Naive thymus-derived CD4-positive, alpha-beta T cell (primary cell): ENCODE data around the gene FBXO31. TPM values are rescaled to one million over a fixed set of nuclear protein-coding genes. Genes with fewer than 3 reads are reported as not detected.
A peak's percentile ranks its signal among the peaks of the same experiment; 100 is the strongest.
"Not testable (repeated sequence)": the region's sequence is repeated elsewhere in the genome, so short reads cannot be mapped to it uniquely, and the experiment has no call there.

Experiments used
- ATAC-seq: fragments of 150-1000 bp; cut with Tn5 transposase; 2 replicates; pipeline ENCODE4 v1.10.0; 2021; ENCODE audit warnings: mild to moderate bottlenecking, moderate library complexity
- CTCF ChIA-PET: fragments of 350-600 bp; sonication (Branson Sonifier 250); formaldehyde crosslinking; loops from one replicate; lab custom pipeline; 2021; ENCODE audit warnings: antibody characterized with exemption; lab: Charles Lee
- POLR2A ChIA-PET: fragments of 350-600 bp; sonication (Branson Sonifier 250); formaldehyde crosslinking; loops from one replicate; lab custom pipeline; 2021; ENCODE audit warnings: antibody characterized with exemption, inconsistent platforms; lab: Charles Lee
- DNase-seq, 9 donors: peaks; one replicate each; pipeline versions ENCODE4 v3.0.0 to v3.0.0-alpha.2; 2020 to 2022; ENCODE audit warnings: mixed read lengths in 1 of 9
- H3K27ac ChIP-seq: one replicate; pipeline ENCODE4 v1.7.0; 2013; ENCODE audit warnings: mild to moderate bottlenecking, low read depth, low read length, moderate library complexity
- H3K27me3 ChIP-seq, 2 donors: one replicate each; pipeline ENCODE4 v1.7.0; 2013; ENCODE audit warnings: low read length in 2 of 2, mild to moderate bottlenecking in 2 of 2, moderate library complexity in 2 of 2; ENCODE audit not compliant: control insufficient read depth in 2 of 2, insufficient read depth in 2 of 2
- H3K36me3 ChIP-seq, 3 experiments: 1 replicate in 2 of 3; 2 replicates in 1 of 3; pipeline ENCODE4 v1.7.0; 2013; ENCODE audit warnings: low read length in 3 of 3, mild to moderate bottlenecking in 3 of 3, moderate library complexity in 1 of 3; ENCODE audit not compliant: insufficient read depth in 3 of 3, control insufficient read depth in 2 of 3
- H3K4me1 ChIP-seq, 2 donors: one replicate each; pipeline ENCODE4 v1.7.0; 2013; ENCODE audit warnings: low read length in 2 of 2, mild to moderate bottlenecking in 2 of 2, moderate library complexity in 1 of 2; ENCODE audit not compliant: control insufficient read depth in 2 of 2, insufficient read depth in 2 of 2
- H3K4me3 ChIP-seq: 2 replicates; pipeline ENCODE4 v1.7.0; 2013; ENCODE audit warnings: mild to moderate bottlenecking, low read length
- H3K9me3 ChIP-seq, 3 experiments: 1 replicate in 2 of 3; 2 replicates in 1 of 3; pipeline ENCODE4 v1.7.0; 2013; ENCODE audit warnings: low read length in 3 of 3; ENCODE audit not compliant: control insufficient read depth in 2 of 3
- H3K27ac Mint-ChIP-seq, 9 donors: one replicate each; pipeline ENCODE4 v1.8.0; 2020 to 2022; ENCODE audit warnings: mixed read lengths in 9 of 9, mild to moderate bottlenecking in 8 of 9, moderate library complexity in 5 of 9, inconsistent platforms in 2 of 9
- H3K27me3 Mint-ChIP-seq, 5 donors: one replicate each; pipeline ENCODE4 v1.8.0; 2021 to 2022; ENCODE audit warnings: mixed read lengths in 5 of 5, mild to moderate bottlenecking in 1 of 5
- H3K36me3 Mint-ChIP-seq, 5 donors: one replicate each; pipeline ENCODE4 v1.8.0; 2020 to 2022; ENCODE audit warnings: mixed read lengths in 5 of 5, mild to moderate bottlenecking in 3 of 5, inconsistent platforms in 1 of 5
- H3K4me1 Mint-ChIP-seq, 7 donors: one replicate each; pipeline ENCODE4 v1.8.0; 2020 to 2022; ENCODE audit warnings: mixed read lengths in 7 of 7, mild to moderate bottlenecking in 3 of 7, inconsistent platforms in 1 of 7
- H3K4me3 Mint-ChIP-seq, 10 donors: one replicate each; pipeline ENCODE4 v1.8.0; 2020 to 2022; ENCODE audit warnings: mild to moderate bottlenecking in 10 of 10, mixed read lengths in 10 of 10, moderate library complexity in 6 of 10, inconsistent platforms in 2 of 10
- H3K9me3 Mint-ChIP-seq, 11 donors: one replicate each; pipeline ENCODE4 v1.8.0; 2020 to 2022; ENCODE audit warnings: mixed read lengths in 11 of 11, mild to moderate bottlenecking in 4 of 11, inconsistent platforms in 1 of 11, moderate library complexity in 1 of 11
- intact Hi-C, 2 donors: fragments of 100-400 bp; cut with micrococcal nuclease; formaldehyde crosslinking; loops; one replicate each; pipeline ENCODE4 v1.15.1; 2023
- polyA plus RNA-seq, 2 donors: library from polyadenylated mRNA; unstranded; fragments of 300-500 nt; fragmentation: Illumina TruSeq; gene quantifications; one replicate each; pipeline ENCODE4 v1.2.3, GENCODE V29; 2021
- total RNA-seq, 6 experiments: library from RNA in 5 of 6; stranded (reverse) in 5 of 6; gene quantifications; 1 replicate in 5 of 6; 2 replicates in 1 of 6; pipeline ENCODE4 v1.2.3 and lab custom pipeline; 2021 to 2026

Gene FBXO31
- total and polyA plus RNA-seq, 7 experiments from 2014 or later: 16.8 to 41.9 (median 30.8) TPM

DNA sequence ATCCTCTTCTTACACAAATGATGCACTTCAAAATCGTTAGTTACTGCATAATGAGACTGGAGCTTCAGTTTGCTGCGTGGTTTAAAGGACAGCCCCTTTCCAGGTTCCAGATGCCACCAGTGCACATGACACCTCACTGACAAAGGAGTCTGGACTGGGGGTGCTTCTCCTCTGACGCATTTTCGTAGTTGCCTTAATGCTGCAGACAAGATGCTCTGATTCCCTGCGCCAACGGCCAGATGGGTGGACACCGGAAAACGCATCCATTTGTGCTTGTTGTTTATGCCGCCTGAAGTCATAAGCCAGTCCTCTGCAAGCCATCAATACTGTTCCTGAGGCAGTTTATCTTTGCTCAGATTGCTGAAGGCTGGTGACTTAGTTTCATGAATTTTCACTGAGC lies 16.0 kb downstream of the FBXO31 start:
- H3K36me3 Mint-ChIP-seq: peaks cover 0 to 13% (median 4%) of the 10 kb centered on the region in 5 donors
- CTCF ChIA-PET: no interaction called here
- no peaks in the 10 kb centered on the region for H3K4me1 ChIP-seq
- no peak for ATAC-seq
- intact Hi-C loops: no loop called here
- H3K27me3 Mint-ChIP-seq: no peaks in the 10 kb centered on the region
- H3K4me3 ChIP-seq: no peak overlapping the region
- H3K36me3 ChIP-seq: peaks cover 0 to 33% (median 2%) of the 10 kb centered on the region in 3 experiments
- H3K4me1 Mint-ChIP-seq: peaks cover 35 to 65% (median 53%) of the 10 kb centered on the region in 7 donors
- no peaks in the 10 kb centered on the region for H3K27me3 ChIP-seq
- POLR2A ChIA-PET: no interaction called here
- no peaks in the 10 kb centered on the region for H3K9me3 ChIP-seq
- no peak for DNase-seq
- no peak overlapping the region for H3K4me3 Mint-ChIP-seq
- no peak overlapping the region for H3K27ac ChIP-seq
- H3K9me3 Mint-ChIP-seq: peaks cover 0 to 2% (median 0%) of the 10 kb centered on the region in 11 donors
- H3K27ac Mint-ChIP-seq: peak overlapping the region in 1 of 9 donors; percentile 15

DNA sequence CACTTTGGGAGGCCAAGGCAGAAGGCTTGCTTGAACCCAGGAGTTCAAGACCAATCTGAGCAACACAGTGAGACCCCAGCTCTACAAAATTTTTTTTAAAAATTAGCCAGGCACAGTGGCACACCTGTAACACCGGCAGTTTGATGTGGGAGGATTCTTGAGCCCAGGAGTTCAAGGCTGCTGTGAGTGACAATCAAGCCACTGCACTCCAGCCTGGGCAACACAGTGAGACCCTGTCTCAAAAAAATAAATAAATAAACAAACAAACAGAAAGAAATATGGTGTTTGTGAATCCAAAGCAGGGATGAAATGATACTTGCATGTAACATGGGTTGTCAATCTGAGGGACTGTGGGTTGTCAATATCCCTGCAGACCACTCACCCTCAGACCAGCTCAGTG lies 16.6 kb downstream of the FBXO31 start:
- H3K9me3 Mint-ChIP-seq: peaks cover 0 to 2% (median 0%) of the 10 kb centered on the region in 11 donors
- H3K4me1 Mint-ChIP-seq: peaks cover 35 to 62% (median 53%) of the 10 kb centered on the region in 7 donors
- Histone ChIP-seq H3K36me3 (peaks cover 0 to 33% (median 2%) of the 10 kb centered on the region in 3 experiments), H3K4me3 (no peak overlapping the region), H3K9me3 (no peaks in the 10 kb centered on the region), H3K27ac (no peak overlapping the region), H3K27me3 (no peaks in the 10 kb centered on the region), H3K4me1 (no peaks in the 10 kb centered on the region)
- no peaks in the 10 kb centered on the region for H3K27me3 Mint-ChIP-seq
- H3K4me3 Mint-ChIP-seq: no peak overlapping the region
- no peak for ATAC-seq
- ChIA-PET POLR2A (no interaction called here), CTCF (no interaction called here)
- no peak for DNase-seq
- intact Hi-C loops: no loop called here
- H3K27ac Mint-ChIP-seq: peak overlapping the region in 2 of 9 donors; percentile 14 to 15
- peaks cover 0 to 13% (median 4%) of the 10 kb centered on the region in 5 donors for H3K36me3 Mint-ChIP-seq

DNA sequence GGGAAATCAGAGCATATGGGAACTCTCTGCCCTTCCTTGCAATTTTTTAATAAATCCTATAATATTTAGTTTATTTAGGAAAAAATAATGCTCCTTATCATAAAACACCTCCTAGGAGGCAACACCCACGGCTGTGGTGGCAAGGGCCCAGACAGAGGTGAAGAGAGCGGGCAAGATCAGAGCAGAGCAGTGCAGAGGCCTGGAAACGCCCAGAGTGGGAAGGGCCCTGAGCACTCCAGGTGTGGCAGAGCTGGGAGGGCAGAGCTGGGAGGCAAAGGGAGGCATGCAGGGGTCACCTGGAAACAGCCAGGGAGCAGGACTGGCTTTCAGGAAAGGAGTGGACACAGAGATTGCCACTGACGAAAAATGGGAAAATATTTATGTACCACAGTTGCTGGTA lies 17.3 kb downstream of the FBXO31 start:
- POLR2A ChIA-PET: no interaction called here
- peaks cover 34 to 56% (median 49%) of the 10 kb centered on the region in 7 donors for H3K4me1 Mint-ChIP-seq
- CTCF ChIA-PET: no interaction called here
- Histone ChIP-seq H3K27ac (no peak overlapping the region), H3K4me1 (no peaks in the 10 kb centered on the region), H3K9me3 (no peaks in the 10 kb centered on the region), H3K4me3 (no peak overlapping the region), H3K27me3 (no peaks in the 10 kb centered on the region), H3K36me3 (peaks cover 0 to 40% (median 2%) of the 10 kb centered on the region in 3 experiments)
- ATAC-seq (no peak), DNase-seq (no peak)
- H3K9me3 Mint-ChIP-seq: peaks cover 0 to 2% (median 0%) of the 10 kb centered on the region in 11 donors
- intact Hi-C loops: no loop called here
- peaks cover 0 to 13% (median 4%) of the 10 kb centered on the region in 5 donors for H3K36me3 Mint-ChIP-seq
- H3K4me3 Mint-ChIP-seq: no peak overlapping the region
- H3K27ac Mint-ChIP-seq: peak overlapping the region in 5 of 9 donors; percentile 25 to 81 (median 29)
- H3K27me3 Mint-ChIP-seq: no peaks in the 10 kb centered on the region

DNA sequence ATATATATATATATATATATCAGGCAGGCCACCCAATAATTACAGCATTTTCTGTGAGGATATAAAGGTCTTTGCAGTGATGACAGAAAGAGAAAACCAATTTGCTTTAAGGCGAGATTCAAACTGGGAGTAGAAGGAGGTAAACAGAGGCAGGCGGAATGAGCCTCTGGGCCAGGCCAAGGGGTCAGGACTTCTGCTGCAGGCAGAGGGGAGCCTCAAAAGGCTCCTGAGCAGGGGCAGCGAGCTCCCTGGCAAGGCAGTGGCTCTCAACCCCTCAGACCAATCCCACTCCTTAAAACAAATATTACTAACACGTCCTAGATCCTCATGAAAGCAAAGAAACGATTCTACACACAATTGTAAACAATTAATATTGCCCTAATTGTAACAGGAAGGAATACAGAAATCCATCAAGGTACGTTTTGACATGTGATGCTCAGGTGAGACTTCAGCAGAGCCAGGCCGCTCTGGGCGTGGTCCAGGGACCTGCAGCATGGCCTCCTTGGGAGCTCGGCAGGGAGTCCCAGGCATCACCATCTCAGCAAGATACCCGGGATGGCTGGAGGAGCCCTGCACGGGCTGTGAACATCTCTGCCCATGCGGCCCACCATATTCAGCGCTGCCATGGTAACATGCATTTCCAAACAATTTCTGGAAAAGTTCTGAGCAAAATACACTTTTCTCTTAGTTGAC lies 18.4 kb downstream of the FBXO31 start:
- CTCF ChIA-PET: no interaction called here

DNA sequence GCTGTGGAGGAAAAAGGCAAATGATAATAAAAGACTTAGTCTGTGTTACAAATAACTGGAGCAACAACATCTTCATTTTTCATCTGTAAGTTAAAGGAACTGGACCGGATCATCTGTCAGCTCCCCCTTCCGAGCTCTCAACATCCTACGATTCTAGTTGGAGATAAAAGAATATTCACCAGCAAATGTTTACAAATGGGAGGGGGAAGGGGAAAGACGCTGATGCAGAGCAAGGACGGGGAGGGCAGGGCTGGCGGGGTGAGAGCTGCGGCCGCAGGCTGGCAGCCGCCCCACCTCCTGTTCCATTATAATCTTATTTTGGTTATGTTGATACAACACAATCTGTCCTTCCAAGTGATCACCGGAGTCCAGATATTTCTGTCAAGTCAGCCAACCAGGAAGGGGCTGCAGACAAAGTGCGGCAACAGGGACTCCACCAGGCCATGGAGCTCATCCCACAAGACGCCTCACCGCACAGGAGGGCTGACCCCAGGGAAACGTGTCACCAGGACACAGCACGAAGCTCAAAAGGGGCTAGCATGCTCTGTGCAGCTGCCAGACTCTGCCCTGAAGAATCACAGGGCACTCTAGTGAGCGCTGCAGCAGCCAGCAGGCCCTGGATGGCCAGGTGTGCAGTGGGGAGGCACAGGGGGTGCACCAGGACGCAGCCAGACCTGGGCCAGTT lies 19.7 kb downstream of the FBXO31 start:
- Histone ChIP-seq H3K36me3 (peaks cover 0 to 63% (median 2%) of the 10 kb centered on the region in 3 experiments), H3K27ac (peak overlapping the region; percentile 4), H3K4me1 (no peaks in the 10 kb centered on the region), H3K4me3 (no peak overlapping the region), H3K27me3 (no peaks in the 10 kb centered on the region), H3K9me3 (no peaks in the 10 kb centered on the region)
- H3K27me3 Mint-ChIP-seq: no peaks in the 10 kb centered on the region
- ChIA-PET CTCF (interaction anchor here (0.6 kb wide), 1 partner anchor 512 kb away, joined by 3 read pairs; no protein-coding TSS in a partner anchor), POLR2A (no interaction called here)
- peak overlapping the region in 5 of 10 donors; percentile 9 to 62 (median 47) for H3K4me3 Mint-ChIP-seq
- intact Hi-C loops: no loop called here
- DNase-seq (no peak), ATAC-seq (no peak)
- H3K27ac Mint-ChIP-seq: peak overlapping the region in 7 of 9 donors; percentile 4 to 82 (median 62)
- peaks cover 25 to 45% (median 40%) of the 10 kb centered on the region in 7 donors for H3K4me1 Mint-ChIP-seq
- H3K36me3 Mint-ChIP-seq: peaks cover 0 to 27% (median 4%) of the 10 kb centered on the region in 5 donors
- H3K9me3 Mint-ChIP-seq: no peaks in the 10 kb centered on the region

More for the DNA sequence above, 18.4 kb downstream of the FBXO31 start:
- H3K27me3 ChIP-seq: no peaks in the 10 kb centered on the region
- POLR2A ChIA-PET: no interaction called here
- no peaks in the 10 kb centered on the region for H3K4me1 ChIP-seq
- peaks cover 0 to 50% (median 2%) of the 10 kb centered on the region in 3 experiments for H3K36me3 ChIP-seq
- peaks cover 0 to 2% (median 0%) of the 10 kb centered on the region in 11 donors for H3K9me3 Mint-ChIP-seq
- peaks cover 31 to 52% (median 47%) of the 10 kb centered on the region in 7 donors for H3K4me1 Mint-ChIP-seq
- H3K4me3 ChIP-seq: no peak overlapping the region
- H3K27ac Mint-ChIP-seq: peak overlapping the region in 4 of 9 donors; percentile 26 to 62 (median 48)
- no peaks in the 10 kb centered on the region for H3K9me3 ChIP-seq
- peaks cover 0 to 18% (median 4%) of the 10 kb centered on the region in 5 donors for H3K36me3 Mint-ChIP-seq
- no peak overlapping the region for H3K4me3 Mint-ChIP-seq
- DNase-seq (no peak), ATAC-seq (no peak)
- intact Hi-C loops: no loop called here
- H3K27ac ChIP-seq: peak overlapping the region; percentile 4
- no peaks in the 10 kb centered on the region for H3K27me3 Mint-ChIP-seq

DNA sequence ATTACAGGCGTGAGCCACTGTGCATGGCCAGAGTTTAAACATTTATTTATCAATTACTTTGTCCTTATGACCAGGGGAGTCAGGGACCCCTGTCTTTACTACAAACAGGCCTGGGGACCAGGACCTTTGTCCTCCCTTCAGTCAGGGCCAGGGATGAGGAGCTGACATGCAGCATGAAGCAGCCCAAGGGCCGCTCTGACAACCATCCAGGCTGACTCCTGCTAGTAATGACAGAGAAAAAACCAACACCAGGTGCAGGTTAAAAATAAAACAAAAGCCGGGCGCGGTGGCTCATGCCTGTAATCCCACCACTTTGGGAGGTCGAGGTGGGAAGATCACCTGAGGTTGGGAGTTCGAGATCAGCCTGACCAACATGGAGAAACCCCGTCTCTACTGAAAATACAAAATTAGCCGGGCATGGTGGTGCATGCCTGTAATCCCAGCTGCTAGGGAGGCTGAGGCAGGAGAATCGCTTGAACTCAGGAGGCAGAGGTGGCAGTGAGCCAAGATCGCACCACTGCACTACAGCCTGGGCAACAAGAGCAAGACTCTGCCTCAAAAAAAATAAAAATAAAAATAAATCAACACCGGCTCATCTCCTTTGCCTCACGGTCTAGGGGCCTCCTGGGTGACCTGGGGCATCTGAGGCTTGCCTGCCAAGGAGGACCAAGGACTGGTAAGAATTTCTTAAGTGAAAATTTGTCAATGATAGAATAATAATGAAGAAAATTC lies 20.6 kb downstream of the FBXO31 start:
- H3K27ac ChIP-seq, DNase-seq, H3K4me3 ChIP-seq, POLR2A ChIA-PET, intact Hi-C loops, H3K4me1 ChIP-seq, H3K9me3 Mint-ChIP-seq, H3K9me3 ChIP-seq, H3K27me3 Mint-ChIP-seq, H3K27me3 ChIP-seq, ATAC-seq, CTCF ChIA-PET, H3K4me3 Mint-ChIP-seq: not testable (repeated sequence)
- Mint-ChIP-seq H3K36me3 (peaks cover under 1 to 37% (median 7%) of the 10 kb centered on the region in 5 donors), H3K4me1 (peaks cover 18 to 36% (median 33%) of the 10 kb centered on the region in 7 donors), H3K27ac (peak overlapping the region in 3 of 9 donors; percentile 4 to 62 (median 14))
- H3K36me3 ChIP-seq: peaks cover 0 to 72% (median 4%) of the 10 kb centered on the region in 3 experiments
